Mammary epithelial cell (primary cell): Measurements from ENCODE around the gene IGF2R.

Experiments
- EZH2 ChIP-seq: IDR thresholded peaks from 2 replicates; pipeline ENCODE4 v1.6.1; 2012; ENCODE audit warnings: low read length, inconsistent platforms, borderline replicate concordance
- TF ChIP-seq, protein P1 (sequence below), 2 donors: IDR thresholded peaks in 1 of 2; conservative IDR thresholded peaks in 1 of 2; 2 replicates each; pipeline ENCODE4 v1.5.1; 2011 to 2012; ENCODE audit warnings: inconsistent platforms in 2 of 2, low read length in 2 of 2, mild to moderate bottlenecking in 2 of 2, control low read depth in 1 of 2, low read depth in 1 of 2; ENCODE audit not compliant: insufficient read depth in 1 of 2; ENCODE audit errors: extremely low read depth in 1 of 2

DNA sequence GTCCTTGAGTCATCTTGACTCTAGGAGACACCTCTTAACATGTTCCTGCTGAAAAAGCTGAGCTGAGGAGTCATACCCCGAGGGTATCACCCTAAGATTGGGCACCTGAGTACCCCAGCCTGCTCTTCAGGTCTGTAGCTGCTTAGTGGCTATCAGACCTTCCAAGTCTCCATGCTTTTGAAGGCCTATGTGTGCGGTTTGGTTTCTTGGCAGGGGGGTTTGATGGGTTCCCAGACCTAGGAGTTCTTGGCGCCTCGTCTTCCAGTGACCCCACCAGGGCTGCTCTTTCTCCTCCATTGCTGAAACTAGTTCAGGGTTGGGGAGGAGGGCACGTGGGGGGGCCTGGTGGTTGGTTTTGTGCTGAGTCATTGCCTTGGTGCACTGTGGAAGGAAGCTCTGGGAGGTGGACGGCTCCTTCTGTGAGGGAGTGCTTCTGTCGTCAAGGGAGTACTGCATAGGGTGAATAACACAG, 20.1 kb downstream of the IGF2R start:
- TF ChIP-seq, protein P1, sequence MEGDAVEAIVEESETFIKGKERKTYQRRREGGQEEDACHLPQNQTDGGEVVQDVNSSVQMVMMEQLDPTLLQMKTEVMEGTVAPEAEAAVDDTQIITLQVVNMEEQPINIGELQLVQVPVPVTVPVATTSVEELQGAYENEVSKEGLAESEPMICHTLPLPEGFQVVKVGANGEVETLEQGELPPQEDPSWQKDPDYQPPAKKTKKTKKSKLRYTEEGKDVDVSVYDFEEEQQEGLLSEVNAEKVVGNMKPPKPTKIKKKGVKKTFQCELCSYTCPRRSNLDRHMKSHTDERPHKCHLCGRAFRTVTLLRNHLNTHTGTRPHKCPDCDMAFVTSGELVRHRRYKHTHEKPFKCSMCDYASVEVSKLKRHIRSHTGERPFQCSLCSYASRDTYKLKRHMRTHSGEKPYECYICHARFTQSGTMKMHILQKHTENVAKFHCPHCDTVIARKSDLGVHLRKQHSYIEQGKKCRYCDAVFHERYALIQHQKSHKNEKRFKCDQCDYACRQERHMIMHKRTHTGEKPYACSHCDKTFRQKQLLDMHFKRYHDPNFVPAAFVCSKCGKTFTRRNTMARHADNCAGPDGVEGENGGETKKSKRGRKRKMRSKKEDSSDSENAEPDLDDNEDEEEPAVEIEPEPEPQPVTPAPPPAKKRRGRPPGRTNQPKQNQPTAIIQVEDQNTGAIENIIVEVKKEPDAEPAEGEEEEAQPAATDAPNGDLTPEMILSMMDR (conservative IDR thresholded peaks at IDR 0.05 in 1 of 2, IDR thresholded peaks at IDR 0.05 in 1 of 2; ENCODE audit: extremely low read depth in 1 of 2, insufficient read depth in 1 of 2, low read depth in 1 of 2, low read length in 2 of 2), result no peak
- no peak for TF ChIP-seq EZH2
